ENCODE data around the gene GSTT2. TPM values are rescaled to one million over a fixed set of nuclear protein-coding genes. Genes with fewer than 3 reads are reported as not detected.
"Not testable (repeated sequence)": the region's sequence is repeated elsewhere in the genome, so short reads cannot be mapped to it uniquely, and the experiment has no call there.

Gene GSTT2
- total RNA-seq, 1 donor from 2014 or later, result not detected

DNA sequence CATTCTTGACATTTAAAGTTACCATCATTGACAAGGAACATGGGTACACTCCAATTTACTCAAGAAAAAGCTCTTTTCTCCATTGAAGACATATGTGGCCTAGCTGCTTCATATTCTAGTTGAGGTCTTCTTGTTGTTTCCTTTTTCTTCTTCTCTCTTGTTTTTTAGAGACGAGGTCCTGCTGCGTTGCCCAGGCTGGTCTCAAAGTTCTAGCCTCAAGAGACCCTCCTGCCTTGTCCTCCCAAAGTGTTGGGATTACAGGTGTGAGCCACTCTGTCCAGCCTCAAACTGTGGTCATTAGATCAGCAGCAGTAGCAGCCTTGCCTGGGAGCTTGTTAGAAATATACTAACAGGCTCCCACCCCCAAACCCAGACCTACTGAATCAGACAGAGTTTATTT, 13.1 kb downstream of the GSTT2 start:
- H3K9me3 ChIP-seq (ENCODE audit: insufficient read depth, low read depth, low read length); H3K4me3 ChIP-seq (ENCODE audit: insufficient read depth, low read depth, low read length); H3K27ac Mint-ChIP-seq (ENCODE audit: unreplicated experiment); H3K4me1 ChIP-seq (ENCODE audit: insufficient read depth, low read length); H3K27me3 Mint-ChIP-seq (ENCODE audit: low read depth, unreplicated experiment); H3K36me3 ChIP-seq (ENCODE audit: insufficient read depth, low read length); H3K27me3 ChIP-seq (ENCODE audit: insufficient read depth, low read length); H3K36me3 Mint-ChIP-seq (ENCODE audit: low read depth, unreplicated experiment); H2AFZ ChIP-seq (ENCODE audit: low read depth, low read length); H3K4me1 Mint-ChIP-seq (ENCODE audit: low read depth, unreplicated experiment); DNase-seq (ENCODE audit: low read depth); H3K79me2 ChIP-seq (ENCODE audit: insufficient read depth, low read length); H3K9me3 Mint-ChIP-seq (ENCODE audit: unreplicated experiment); H3K4me2 ChIP-seq (ENCODE audit: low read length); H3K4me3 Mint-ChIP-seq (ENCODE audit: unreplicated experiment); FAIRE-seq; H3K27ac ChIP-seq (ENCODE audit: low read depth, low read length); H3K9ac ChIP-seq (ENCODE audit: low read length); H4K20me1 ChIP-seq (ENCODE audit: insufficient read depth, low read length): not testable (repeated sequence)

DNA sequence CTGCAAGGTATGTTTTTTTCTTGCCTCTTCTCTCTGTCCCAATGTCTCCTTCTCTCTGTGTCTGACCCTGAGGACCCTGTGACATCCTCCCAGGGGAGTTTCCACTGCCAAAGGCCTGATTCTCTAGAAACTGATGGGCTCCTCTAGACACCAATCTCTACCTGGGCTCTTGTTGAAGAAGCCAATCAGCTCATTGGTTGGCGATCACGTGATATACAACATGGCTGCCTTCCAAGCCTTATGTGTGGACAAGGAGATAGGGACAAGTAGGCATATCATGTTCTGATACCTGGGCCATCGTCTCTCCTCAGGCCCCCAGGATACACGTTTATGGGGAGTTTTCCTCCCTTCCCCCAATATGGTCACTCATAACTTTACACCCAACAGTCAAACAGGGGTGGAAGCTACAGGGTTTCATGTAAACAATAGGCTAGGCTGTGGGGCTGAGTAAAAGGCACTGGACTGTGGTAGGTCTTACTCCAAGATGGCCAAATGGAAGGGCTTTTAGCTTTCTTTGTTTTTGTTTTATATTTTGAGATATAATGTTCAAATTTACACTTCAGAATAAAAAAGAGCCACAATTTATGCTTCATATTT, 13.7 kb downstream of the GSTT2 start:
- H3K27me3 ChIP-seq (ENCODE audit: insufficient read depth, low read length); H3K9me3 ChIP-seq (ENCODE audit: insufficient read depth, low read depth, low read length); H3K4me3 ChIP-seq (ENCODE audit: insufficient read depth, low read depth, low read length); H3K4me1 ChIP-seq (ENCODE audit: insufficient read depth, low read length); H3K27ac Mint-ChIP-seq (ENCODE audit: unreplicated experiment); H3K4me1 Mint-ChIP-seq (ENCODE audit: low read depth, unreplicated experiment); H3K27me3 Mint-ChIP-seq (ENCODE audit: low read depth, unreplicated experiment); H3K36me3 Mint-ChIP-seq (ENCODE audit: low read depth, unreplicated experiment); H3K4me2 ChIP-seq (ENCODE audit: low read length); DNase-seq (ENCODE audit: low read depth); FAIRE-seq; H3K9ac ChIP-seq (ENCODE audit: low read length); H4K20me1 ChIP-seq (ENCODE audit: insufficient read depth, low read length); H2AFZ ChIP-seq (ENCODE audit: low read depth, low read length); H3K36me3 ChIP-seq (ENCODE audit: insufficient read depth, low read length); H3K4me3 Mint-ChIP-seq (ENCODE audit: unreplicated experiment); H3K79me2 ChIP-seq (ENCODE audit: insufficient read depth, low read length); H3K27ac ChIP-seq (ENCODE audit: low read depth, low read length); H3K9me3 Mint-ChIP-seq (ENCODE audit: unreplicated experiment): not testable (repeated sequence)

DNA sequence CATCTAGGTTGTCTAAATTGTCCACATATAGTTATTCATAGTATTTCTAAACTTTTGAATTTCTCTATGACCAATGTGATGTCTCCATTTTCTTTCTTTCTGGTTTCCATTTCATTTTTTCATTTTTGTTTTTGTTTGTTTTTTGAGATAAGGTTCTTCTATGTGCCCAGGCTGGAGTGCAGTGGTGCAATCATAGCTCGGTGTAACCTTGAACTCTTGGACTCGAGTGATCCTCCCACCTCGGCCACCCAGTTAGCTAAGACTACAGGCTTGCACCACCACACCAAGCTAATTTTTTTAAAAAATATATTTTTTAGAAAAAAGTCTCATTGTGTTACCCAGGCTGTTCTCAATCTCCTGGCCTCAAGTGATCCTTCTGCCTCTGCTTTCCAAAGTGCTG, 17.2 kb downstream of the GSTT2 start:
- no peak overlapping the region for H3K4me3 Mint-ChIP-seq (ENCODE audit: unreplicated experiment)
- H3K27ac ChIP-seq (ENCODE audit: low read depth, low read length), result no peak overlapping the region
- no peak overlapping the region for H3K4me2 ChIP-seq (ENCODE audit: low read length)
- H3K9ac ChIP-seq (ENCODE audit: low read length), result no peak overlapping the region
- no peaks in the 10 kb centered on the region for H3K9me3 ChIP-seq (ENCODE audit: insufficient read depth, low read depth, low read length)
- peaks cover 7% of the 10 kb centered on the region for H3K27me3 Mint-ChIP-seq (ENCODE audit: low read depth, unreplicated experiment)
- H2AFZ ChIP-seq (ENCODE audit: low read depth, low read length), result no peak overlapping the region
- H3K4me3 ChIP-seq (ENCODE audit: insufficient read depth, low read depth, low read length), result no peak overlapping the region
- no peaks in the 10 kb centered on the region for H4K20me1 ChIP-seq (ENCODE audit: insufficient read depth, low read length)
- FAIRE-seq (no peak), DNase-seq (ENCODE audit: low read depth) (no peak)
- TF ChIP-seq EZH2 (IDR thresholded peaks at IDR 0.05; ENCODE audit: insufficient read depth, low read length), result no peak
- TF ChIP-seq, protein P1, sequence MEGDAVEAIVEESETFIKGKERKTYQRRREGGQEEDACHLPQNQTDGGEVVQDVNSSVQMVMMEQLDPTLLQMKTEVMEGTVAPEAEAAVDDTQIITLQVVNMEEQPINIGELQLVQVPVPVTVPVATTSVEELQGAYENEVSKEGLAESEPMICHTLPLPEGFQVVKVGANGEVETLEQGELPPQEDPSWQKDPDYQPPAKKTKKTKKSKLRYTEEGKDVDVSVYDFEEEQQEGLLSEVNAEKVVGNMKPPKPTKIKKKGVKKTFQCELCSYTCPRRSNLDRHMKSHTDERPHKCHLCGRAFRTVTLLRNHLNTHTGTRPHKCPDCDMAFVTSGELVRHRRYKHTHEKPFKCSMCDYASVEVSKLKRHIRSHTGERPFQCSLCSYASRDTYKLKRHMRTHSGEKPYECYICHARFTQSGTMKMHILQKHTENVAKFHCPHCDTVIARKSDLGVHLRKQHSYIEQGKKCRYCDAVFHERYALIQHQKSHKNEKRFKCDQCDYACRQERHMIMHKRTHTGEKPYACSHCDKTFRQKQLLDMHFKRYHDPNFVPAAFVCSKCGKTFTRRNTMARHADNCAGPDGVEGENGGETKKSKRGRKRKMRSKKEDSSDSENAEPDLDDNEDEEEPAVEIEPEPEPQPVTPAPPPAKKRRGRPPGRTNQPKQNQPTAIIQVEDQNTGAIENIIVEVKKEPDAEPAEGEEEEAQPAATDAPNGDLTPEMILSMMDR (IDR thresholded peaks at IDR 0.05; ENCODE audit: insufficient read depth, low read depth, low read length), result no peak
- H3K36me3 Mint-ChIP-seq (ENCODE audit: low read depth, unreplicated experiment), result no peaks in the 10 kb centered on the region
- H3K27ac Mint-ChIP-seq (ENCODE audit: unreplicated experiment), result no peak overlapping the region
- no peaks in the 10 kb centered on the region for H3K36me3 ChIP-seq (ENCODE audit: insufficient read depth, low read length)
- H3K27me3 ChIP-seq (ENCODE audit: insufficient read depth, low read length), result peaks cover 3% of the 10 kb centered on the region
- H3K9me3 Mint-ChIP-seq (ENCODE audit: unreplicated experiment), result no peaks in the 10 kb centered on the region
- H3K79me2 ChIP-seq (ENCODE audit: insufficient read depth, low read length), result no peaks in the 10 kb centered on the region
- no peaks in the 10 kb centered on the region for H3K4me1 ChIP-seq (ENCODE audit: insufficient read depth, low read length)
- H3K4me1 Mint-ChIP-seq (ENCODE audit: low read depth, unreplicated experiment), result no peaks in the 10 kb centered on the region

DNA sequence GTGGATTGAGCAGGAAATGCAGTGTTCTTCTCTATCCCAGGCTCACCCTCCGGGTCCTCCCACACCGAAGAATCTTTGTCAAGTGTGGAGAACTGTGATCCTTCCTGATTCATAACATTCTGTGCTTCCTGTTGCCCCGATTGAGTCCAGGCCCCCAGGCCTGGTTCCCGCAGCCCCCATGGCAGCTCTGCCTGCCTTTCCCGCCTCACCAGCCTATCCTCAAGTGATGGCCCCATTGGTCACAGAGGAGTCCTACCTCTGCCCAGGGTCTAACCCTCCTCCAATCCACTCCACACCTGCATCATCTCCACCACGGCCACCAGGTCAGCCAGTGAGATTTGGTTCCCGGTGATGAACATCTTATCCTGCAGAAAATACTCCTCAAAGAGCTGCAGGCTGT, 19.8 kb downstream of the GSTT2 start:
- not testable (repeated sequence) for H2AFZ ChIP-seq (ENCODE audit: low read depth, low read length); DNase-seq (ENCODE audit: low read depth); H3K9me3 ChIP-seq (ENCODE audit: insufficient read depth, low read depth, low read length); FAIRE-seq; H3K4me3 Mint-ChIP-seq (ENCODE audit: unreplicated experiment); H3K9me3 Mint-ChIP-seq (ENCODE audit: unreplicated experiment); H3K79me2 ChIP-seq (ENCODE audit: insufficient read depth, low read length); H3K36me3 Mint-ChIP-seq (ENCODE audit: low read depth, unreplicated experiment); H3K27ac ChIP-seq (ENCODE audit: low read depth, low read length); H4K20me1 ChIP-seq (ENCODE audit: insufficient read depth, low read length); H3K27me3 ChIP-seq (ENCODE audit: insufficient read depth, low read length); H3K4me1 Mint-ChIP-seq (ENCODE audit: low read depth, unreplicated experiment); H3K9ac ChIP-seq (ENCODE audit: low read length); H3K4me2 ChIP-seq (ENCODE audit: low read length); H3K4me1 ChIP-seq (ENCODE audit: insufficient read depth, low read length); H3K36me3 ChIP-seq (ENCODE audit: insufficient read depth, low read length); H3K4me3 ChIP-seq (ENCODE audit: insufficient read depth, low read depth, low read length)
- peak overlapping the region; percentile 20 for H3K27ac Mint-ChIP-seq (ENCODE audit: unreplicated experiment)
- peaks cover 18% of the 10 kb centered on the region for H3K27me3 Mint-ChIP-seq (ENCODE audit: low read depth, unreplicated experiment)

Data from astrocyte (in vitro differentiated cells and primary cell).